Measurements from ENCODE around the gene GSTA5.
"Not testable (repeated sequence)": the region's sequence is repeated elsewhere in the genome, so short reads cannot be mapped to it uniquely, and the experiment has no call there.

The GSTA5 gene

GRCh38 chr6:52801188-52801841, 39.3 kb downstream of the GSTA5 start:
- no peak for TF ChIP-seq TOX (CRISPR knock-in tag; IDR thresholded peaks at IDR 0.05; ENCODE audit: borderline replicate concordance)
- no peak for TF ChIP-seq SNAI2 (CRISPR knock-in tag; IDR thresholded peaks at IDR 0.05)
- no peak for TF ChIP-seq BACH2 (CRISPR knock-in tag; IDR thresholded peaks at IDR 0.05; ENCODE audit: borderline replicate concordance)
- no peak for TF ChIP-seq ZFP30 (CRISPR knock-in tag; IDR thresholded peaks at IDR 0.05)
- TF ChIP-seq ZNF8 (CRISPR knock-in tag; IDR thresholded peaks at IDR 0.05): no peak
- no peak for TF ChIP-seq ZNF565 (CRISPR knock-in tag; conservative IDR thresholded peaks at IDR 0.05; ENCODE audit: low read depth)
- TF ChIP-seq CSRNP3 (CRISPR knock-in tag; IDR thresholded peaks at IDR 0.05): no peak
- no peak for TF ChIP-seq TSHZ2 (CRISPR knock-in tag; IDR thresholded peaks at IDR 0.05)
- TF ChIP-seq ISL1 (CRISPR knock-in tag; IDR thresholded peaks at IDR 0.05): no peak
- TF ChIP-seq RARB (CRISPR knock-in tag; IDR thresholded peaks at IDR 0.05): no peak
- TF ChIP-seq PATZ1 (CRISPR knock-in tag; IDR thresholded peaks at IDR 0.05; ENCODE audit: borderline replicate concordance): no peak
- no peak for TF ChIP-seq ESRRG (CRISPR knock-in tag; IDR thresholded peaks at IDR 0.05)
- no peak for TF ChIP-seq CREB5 (CRISPR knock-in tag; IDR thresholded peaks at IDR 0.05; ENCODE audit: low read depth)
- TF ChIP-seq ZC3H10 (CRISPR knock-in tag; IDR thresholded peaks at IDR 0.05): no peak
- no peak for TF ChIP-seq CSDC2 (CRISPR knock-in tag; IDR thresholded peaks at IDR 0.05)
- no peak for TF ChIP-seq ZFP3 (CRISPR knock-in tag; IDR thresholded peaks at IDR 0.05)
- TF ChIP-seq ZNF70 (CRISPR knock-in tag; IDR thresholded peaks at IDR 0.05): no peak
- no peak for TF ChIP-seq TCF4 (CRISPR knock-in tag; IDR thresholded peaks at IDR 0.05; ENCODE audit: borderline replicate concordance)
- no peak for TF ChIP-seq ARNTL (CRISPR knock-in tag; IDR thresholded peaks at IDR 0.05; ENCODE audit: borderline replicate concordance, low read depth)
- no peak for ATAC-seq

GRCh38 chr6:52799272-52799671, 41.3 kb downstream of the GSTA5 start:
- ATAC-seq: not testable (repeated sequence)

- not testable (repeated sequence) for ATAC-seq
These were observed 46.2 kb downstream of the GSTA5 start for GRCh38 chr6:52794366-52794765.

GRCh38 chr6:52790861-52791260, 49.8 kb downstream of the GSTA5 start:
- no peak for ATAC-seq
- no peak for TF ChIP-seq TCF4 (CRISPR knock-in tag; IDR thresholded peaks at IDR 0.05; ENCODE audit: borderline replicate concordance)
- no peak for TF ChIP-seq TOX (CRISPR knock-in tag; IDR thresholded peaks at IDR 0.05; ENCODE audit: borderline replicate concordance)
- TF ChIP-seq CSRNP3 (CRISPR knock-in tag; IDR thresholded peaks at IDR 0.05): no peak
- TF ChIP-seq GLIS3 (CRISPR knock-in tag; IDR thresholded peaks at IDR 0.05): no peak
- no peak for TF ChIP-seq ESRRG (CRISPR knock-in tag; IDR thresholded peaks at IDR 0.05)
- no peak for TF ChIP-seq ZFP3 (CRISPR knock-in tag; IDR thresholded peaks at IDR 0.05)
- TF ChIP-seq CREB5 (CRISPR knock-in tag; IDR thresholded peaks at IDR 0.05; ENCODE audit: low read depth): no peak
- no peak for TF ChIP-seq POU6F1 (CRISPR knock-in tag; IDR thresholded peaks at IDR 0.05; ENCODE audit: borderline replicate concordance, low read depth)
- TF ChIP-seq ZNF70 (CRISPR knock-in tag; IDR thresholded peaks at IDR 0.05): no peak
- TF ChIP-seq RARB (CRISPR knock-in tag; IDR thresholded peaks at IDR 0.05): no peak
- no peak for TF ChIP-seq ZNF565 (CRISPR knock-in tag; conservative IDR thresholded peaks at IDR 0.05; ENCODE audit: low read depth)
- TF ChIP-seq ISL1 (CRISPR knock-in tag; IDR thresholded peaks at IDR 0.05): no peak
- no peak for TF ChIP-seq OSR1 (CRISPR knock-in tag; IDR thresholded peaks at IDR 0.05)

All from SK-N-SH treated with all-trans-retinoic acid at 6 μM for 48 hours (cell line).